GM21717 (cell line): Measurements from ENCODE around the gene DAPK2.

Experiments
- ATAC-seq: cut with Tn5 transposase; IDR thresholded peaks from one replicate; pipeline ENCODE4 v1.9.1; 2021; ENCODE audit warnings: mild to moderate bottlenecking, moderate library complexity; ENCODE audit not compliant: unreplicated experiment

DAPK2 gene

GRCh38 chr15:63945007-63945788 is 101.1 kb downstream of the DAPK2 start:
- no peak for ATAC-seq

DNA sequence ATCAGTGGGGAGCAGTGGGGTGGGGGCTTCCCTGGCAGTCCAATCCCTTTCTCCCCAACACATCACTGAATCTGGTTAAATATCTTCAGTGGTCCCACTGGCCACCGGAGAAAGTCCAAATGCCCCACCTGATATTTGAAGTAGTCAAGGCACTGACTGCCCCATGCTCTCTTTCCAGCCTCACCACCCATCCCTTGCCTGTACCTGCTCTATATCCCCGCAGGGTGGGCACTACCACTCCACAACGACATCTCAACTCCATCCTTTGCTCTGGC is 101.7 kb downstream of the DAPK2 start:
- ATAC-seq = no peak

DNA sequence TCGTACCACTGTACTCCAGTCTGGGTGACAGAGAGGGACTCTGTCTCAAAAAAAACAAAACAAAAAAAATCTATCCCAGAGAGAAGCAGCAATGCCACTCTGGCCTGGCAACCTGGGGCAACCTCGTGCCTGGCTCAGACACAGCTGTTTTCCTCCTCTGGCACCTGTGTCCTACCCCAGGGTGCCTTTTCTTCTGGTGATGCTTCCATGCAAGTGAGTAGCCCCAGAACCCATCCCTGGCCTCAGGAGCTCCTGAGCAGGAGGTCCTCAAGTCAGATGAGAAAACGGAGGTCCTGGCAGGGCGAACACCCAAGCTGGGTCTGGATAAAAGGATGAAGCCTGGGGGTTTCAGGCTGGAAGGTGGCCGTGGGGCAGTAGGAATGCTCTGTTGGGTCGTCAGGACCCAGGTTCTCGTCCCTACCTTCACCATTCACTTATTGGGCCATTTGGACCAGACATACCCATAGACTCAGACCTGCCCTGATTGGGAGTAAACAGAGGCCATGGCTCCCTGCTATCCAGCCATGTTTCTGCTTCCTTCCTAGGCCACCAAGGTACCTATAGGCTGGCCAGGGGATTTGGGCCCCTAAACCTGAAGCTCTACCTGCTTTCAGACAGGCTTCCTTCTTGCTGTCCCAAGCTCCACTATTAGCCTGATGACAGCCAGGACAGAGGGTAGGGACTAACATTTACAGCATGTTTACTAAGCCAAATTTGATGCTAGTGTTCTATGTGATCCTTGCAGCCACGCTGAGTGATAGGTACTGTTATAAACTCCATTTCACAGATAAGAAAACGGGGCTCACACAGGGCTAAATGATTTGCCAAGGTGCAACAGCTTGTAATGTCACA is 102.2 kb downstream of the DAPK2 start:
- ATAC-seq = no peak

DNA sequence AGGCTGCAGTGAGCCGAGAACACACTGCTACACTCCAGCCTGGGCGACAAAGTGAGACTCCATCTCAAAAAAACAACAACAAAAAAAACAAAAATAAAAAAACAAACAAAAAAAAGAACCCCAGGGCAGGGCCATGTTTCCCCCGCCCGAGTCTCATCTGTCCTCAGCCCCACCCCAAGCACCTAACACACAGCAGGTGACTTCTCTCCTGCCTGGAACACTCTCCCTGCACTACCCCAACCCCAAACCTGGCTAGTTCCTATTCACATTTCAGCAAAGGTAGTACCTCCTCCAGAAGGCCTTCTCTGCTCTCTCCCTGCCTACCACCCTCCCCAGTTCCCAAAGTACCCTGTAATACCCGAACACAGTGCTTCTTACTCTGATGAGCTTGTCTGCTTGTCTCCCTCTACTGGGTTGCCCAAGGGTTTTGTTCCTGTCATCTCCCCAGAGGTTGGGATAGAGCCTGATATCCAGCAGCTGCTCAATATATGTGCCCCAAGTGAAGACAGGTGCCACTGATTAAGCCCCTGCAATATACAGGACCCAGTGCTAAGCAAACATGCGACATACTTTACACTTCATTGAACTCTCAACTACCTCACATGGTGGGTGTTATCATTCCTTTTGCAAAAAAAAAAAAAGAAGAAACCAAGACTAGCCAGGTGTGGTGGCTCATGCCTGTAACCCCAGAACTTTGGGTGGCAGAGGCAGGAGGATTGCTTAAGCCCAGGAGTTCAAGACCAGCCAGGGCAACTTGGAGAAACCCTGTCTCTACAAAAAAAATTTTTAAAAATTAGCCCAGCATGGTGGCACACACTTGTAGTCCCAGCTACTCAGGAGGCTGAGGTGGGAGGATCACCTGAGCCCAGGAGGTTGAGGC is 103.6 kb downstream of the DAPK2 start:
- ATAC-seq = no peak

DNA sequence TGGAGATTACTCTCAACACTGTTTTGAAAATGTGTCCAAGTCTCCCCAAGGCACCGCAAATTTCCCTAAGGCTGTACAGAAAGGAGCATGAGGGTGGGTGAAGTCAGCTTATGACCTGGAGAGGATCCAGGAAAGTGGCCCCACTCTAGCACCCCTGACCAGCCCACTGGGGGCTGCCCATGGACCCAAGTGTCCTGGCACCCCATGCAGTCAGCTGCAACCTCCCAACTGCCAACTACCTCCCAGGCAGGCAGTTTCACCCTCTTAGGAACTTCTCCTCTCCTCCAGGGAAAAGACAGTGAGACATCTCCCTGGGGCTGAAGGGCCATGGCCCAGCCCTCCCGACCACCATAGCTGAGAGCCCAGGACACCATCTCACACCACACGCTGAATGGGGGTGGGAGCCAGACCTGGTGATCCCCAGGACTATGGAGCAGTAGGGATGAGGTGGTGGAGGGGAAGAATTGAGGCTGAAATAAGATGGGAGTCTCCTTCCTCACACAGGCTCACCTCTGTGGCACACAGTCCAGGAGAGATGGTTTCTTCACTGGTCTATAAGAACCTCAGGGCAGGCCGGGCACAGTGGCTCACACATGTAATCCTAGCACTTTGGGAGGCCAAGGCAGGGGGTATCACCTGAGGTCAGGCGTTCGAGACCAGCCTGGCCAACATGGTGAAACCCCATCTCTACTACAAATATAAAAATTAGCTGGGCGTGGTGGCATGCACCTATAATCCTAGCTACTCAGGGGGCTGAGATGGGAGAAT is 104.4 kb downstream of the DAPK2 start:
- no peak for ATAC-seq

DNA sequence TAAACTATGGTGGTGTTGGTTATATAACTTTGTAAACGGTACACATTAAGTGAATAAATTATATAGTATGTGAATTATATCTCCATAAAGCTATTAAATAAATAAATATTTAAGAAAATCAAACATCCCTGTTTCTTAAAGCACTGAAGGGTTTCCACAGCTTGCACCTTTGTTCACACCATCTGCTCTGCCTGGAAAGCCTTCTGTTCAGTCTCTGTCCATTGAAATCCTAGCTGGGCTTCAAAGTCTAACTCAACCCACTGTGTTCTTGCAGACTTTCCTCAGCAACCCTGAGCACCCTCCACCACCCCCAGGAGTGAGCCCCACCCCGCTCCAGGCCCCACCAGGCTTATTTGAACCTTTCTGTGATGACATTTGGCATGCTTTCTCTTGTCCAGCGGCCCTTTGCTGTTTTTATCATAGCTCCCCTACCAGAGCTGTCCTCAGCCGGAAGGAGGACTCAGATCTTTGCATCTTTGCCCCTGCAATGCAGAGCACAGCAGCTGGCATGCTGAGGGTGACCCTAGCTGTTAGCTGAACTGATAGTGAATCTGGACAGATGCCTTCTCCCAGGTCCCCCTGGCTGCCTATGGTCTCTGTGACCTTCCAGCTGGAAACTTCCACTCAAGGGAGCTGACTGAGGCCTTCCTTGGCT is 105.2 kb downstream of the DAPK2 start:
- no peak for ATAC-seq

- ATAC-seq = no peak
Measured at GRCh38 chr15:63939531-63940130, 106.7 kb downstream of the DAPK2 start.

GRCh38 chr15:63938486-63939061 is 107.7 kb downstream of the DAPK2 start:
- no peak for ATAC-seq

DNA sequence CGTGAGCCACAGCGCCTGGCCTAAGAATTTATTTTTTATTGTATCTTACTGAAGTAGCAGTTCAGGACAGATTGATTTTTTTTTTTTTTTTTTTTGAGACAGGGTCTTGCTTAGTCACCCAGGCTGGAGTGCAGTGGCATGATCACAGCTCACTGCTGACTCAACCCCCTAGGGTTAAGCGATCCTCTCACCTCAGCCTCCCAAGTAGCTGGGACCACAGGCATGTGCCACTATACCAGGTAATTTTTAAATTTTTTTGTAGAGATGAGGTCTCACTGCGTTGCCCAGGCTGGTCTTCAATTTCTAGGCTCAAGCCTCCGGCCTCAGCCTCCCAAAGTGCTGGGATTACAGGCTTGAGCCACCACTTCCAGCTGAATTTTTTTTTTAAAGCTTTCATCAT is 112.8 kb downstream of the DAPK2 start:
- ATAC-seq = no peak

DNA sequence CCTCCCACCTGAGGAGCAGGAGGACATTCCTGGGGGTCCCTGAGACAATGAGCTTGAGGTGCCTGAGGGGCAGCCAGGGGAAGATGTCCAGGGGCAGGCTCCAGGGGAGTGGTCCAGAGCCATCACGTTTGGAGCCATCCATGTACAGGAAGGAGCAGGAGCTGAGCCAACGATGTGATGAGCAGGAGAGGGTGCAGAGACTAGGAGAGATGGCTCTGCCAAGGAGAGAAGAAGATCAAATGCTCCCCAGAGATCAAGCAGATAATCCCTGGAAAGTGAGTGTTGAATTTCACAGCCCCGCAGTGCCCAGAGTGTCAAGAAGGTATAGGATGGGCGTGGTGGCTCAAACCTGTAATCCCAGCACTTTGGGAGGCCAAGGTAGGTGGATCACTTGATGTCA is 114.7 kb downstream of the DAPK2 start:
- ATAC-seq = no peak

- ATAC-seq = no peak
Measured at GRCh38 chr15:63930034-63930433, 116.3 kb downstream of the DAPK2 start.

GRCh38 chr15:63928185-63928842 is 118.0 kb downstream of the DAPK2 start:
- ATAC-seq = no peak

DNA sequence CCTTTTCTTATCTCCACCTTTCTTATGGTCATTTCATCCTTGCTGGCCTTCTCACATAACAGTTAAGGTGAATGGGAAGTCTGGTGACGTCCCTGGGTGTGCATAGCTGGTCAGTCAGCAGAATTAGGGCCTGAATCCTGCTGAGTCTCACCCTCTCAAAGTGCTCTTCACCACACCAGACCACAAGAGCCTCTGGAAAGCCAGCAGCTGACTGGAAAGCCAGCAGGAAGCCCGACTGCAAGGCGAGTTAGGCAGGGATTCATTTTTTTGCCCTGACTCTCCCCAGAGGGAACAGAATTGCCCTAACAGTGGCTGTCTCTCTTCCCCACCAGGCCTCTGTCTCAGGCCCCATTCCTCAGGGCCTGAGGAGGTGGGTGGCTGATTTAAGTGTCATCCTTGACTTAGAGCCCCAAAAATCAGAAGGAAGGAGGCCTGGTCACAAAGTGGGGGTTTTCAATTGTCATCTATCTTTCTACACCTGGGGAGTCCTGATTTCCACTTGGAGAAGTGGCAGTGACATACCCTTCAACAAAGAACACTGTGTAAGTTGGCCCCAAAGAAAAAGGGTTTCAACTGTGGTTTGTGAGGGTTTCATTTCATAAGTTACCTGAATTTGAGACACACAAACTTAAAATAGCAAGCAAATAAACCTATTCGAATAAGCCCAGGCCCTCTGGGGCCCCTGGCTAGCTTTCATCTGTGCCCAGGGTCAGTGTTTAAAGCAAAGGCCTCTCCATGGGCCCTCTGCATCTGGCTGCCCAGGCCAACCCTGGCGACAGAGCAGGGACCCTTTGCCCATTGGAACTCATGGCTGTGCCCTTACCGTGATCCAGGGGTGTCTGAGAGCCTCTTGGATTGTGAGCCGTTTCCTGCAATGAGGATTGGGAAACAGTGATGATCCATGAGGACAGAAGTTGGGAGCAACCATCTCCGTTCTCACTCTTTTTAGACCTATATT is 122.0 kb downstream of the DAPK2 start:
- no peak for ATAC-seq

- ATAC-seq = no peak
Measured at GRCh38 chr15:63922916-63923315, 123.4 kb downstream of the DAPK2 start.

DNA sequence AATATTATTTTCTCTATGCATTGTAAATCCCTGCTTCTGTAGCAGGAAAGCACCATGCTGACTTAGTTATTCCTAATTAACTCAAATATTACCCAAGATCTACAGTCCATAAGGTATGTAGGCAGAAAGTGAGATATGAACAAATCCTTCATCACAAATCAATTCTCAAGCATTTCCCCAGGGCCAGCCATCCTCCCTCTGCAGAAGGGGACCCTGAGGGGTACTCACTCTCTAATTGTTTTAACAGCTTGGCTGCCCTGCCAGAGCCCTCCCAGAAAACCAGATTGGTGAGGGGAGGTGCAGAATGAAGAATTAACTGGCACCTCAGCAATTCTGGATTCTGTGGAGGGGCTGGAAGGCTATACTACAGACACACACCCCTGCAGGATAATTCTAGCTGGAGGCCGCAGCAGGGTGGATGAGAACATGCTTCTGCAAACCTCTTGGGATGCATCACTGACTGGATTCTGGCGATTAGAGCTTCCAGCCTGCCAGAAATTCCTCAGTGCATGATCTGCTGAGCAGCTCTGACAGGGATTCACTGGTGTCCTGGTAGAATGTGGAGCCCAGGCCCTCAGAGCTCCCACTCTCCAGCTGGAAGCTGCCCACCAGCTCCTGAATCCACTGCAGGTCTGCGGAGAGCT is 123.9 kb downstream of the DAPK2 start:
- ATAC-seq = no peak

- ATAC-seq = no peak
Measured at GRCh38 chr15:63920504-63921175, 125.6 kb downstream of the DAPK2 start.

- ATAC-seq = no peak
Measured at GRCh38 chr15:63918901-63919348, 127.4 kb downstream of the DAPK2 start.
